Tibial artery (tissue), 4 donors: Measurements from ENCODE around the gene TARS3.
A peak's percentile ranks its signal among the peaks of the same experiment; 100 is the strongest.

Experiments
- DNase-seq, 2 donors: peaks; one replicate each; pipeline ENCODE4 v3.0.0-alpha.2; 2019
- H3K27ac ChIP-seq, 2 donors: fragments of 200-600 bp; sonication (generic) in 1 of 2; 1 replicate in 1 of 2; 2 replicates in 1 of 2; pipeline ENCODE4 v1.5.1; 2018 to 2019; ENCODE audit warnings: mild to moderate bottlenecking in 1 of 2
- H3K27me3 ChIP-seq, 2 donors: fragments of 200-600 bp; sonication (generic) in 1 of 2; one replicate each; pipeline versions ENCODE4 v1.5.1 to v1.6.0; 2016 to 2019
- H3K36me3 ChIP-seq, 3 donors: fragments of 200-600 bp; sonication (generic) in 2 of 3; one replicate each; pipeline ENCODE4 v1.5.1; 2016 to 2019; ENCODE audit warnings: mild to moderate bottlenecking in 2 of 3
- H3K4me1 ChIP-seq, 4 donors: fragments of 200-600 bp; sonication (generic) in 2 of 4; 1 replicate in 3 of 4; 2 replicates in 1 of 4; pipeline ENCODE4 v1.5.1; 2016 to 2019
- H3K4me3 ChIP-seq, 2 donors: fragments of 200-600 bp; sonication (generic) in 1 of 2; 1 replicate in 1 of 2; 2 replicates in 1 of 2; pipeline ENCODE4 v1.5.1; 2018 to 2019; ENCODE audit warnings: mild to moderate bottlenecking in 2 of 2
- H3K9me3 ChIP-seq, 3 donors: fragments of 200-600 bp; sonication (generic) in 1 of 3; one replicate each; pipeline ENCODE4 v1.5.1; 2016 to 2019
- CTCF ChIP-seq, 2 experiments: fragments of 200-600 bp in 1 of 2; fragments of 450-650 bp in 1 of 2; IDR thresholded peaks; one replicate each; pipeline ENCODE4 v1.5.1; 2017 to 2019; ENCODE audit warnings: antibody characterized with exemption in 2 of 2, mild to moderate bottlenecking in 1 of 2, moderate library complexity in 1 of 2
- intact Hi-C: fragments of 100-400 bp; cut with DNase I; formaldehyde crosslinking; loops from one replicate; pipeline ENCODE4 v1.15.0; 2023; ENCODE audit warnings: low total_unique reads

Gene TARS3

GRCh38 chr15:101652098-101652785 lies 72.0 kb downstream of the TARS3 start, which contains the start of gene TM2D3:
Gene TM2D3 (minus strand): TSS chr15:101652381. CDS start chr15:101652361, 20 bp downstream.
- peaks cover 0 to 29% (median 10%) of the 10 kb centered on the region in 3 donors for H3K36me3 ChIP-seq
- peak; percentile 88 to 92 for TF ChIP-seq CTCF (IDR thresholded peaks at IDR 0.05)
- peaks cover 0 to 41% (median 25%) of the 10 kb centered on the region in 4 donors for H3K4me1 ChIP-seq
- peak within 1 kb of the TSS; percentile 96 to 100 for H3K4me3 ChIP-seq
- DNase-seq: peak; percentile 89 to 96
- no peaks in the 10 kb centered on the region for H3K9me3 ChIP-seq
- no peaks in the 10 kb centered on the region for H3K27me3 ChIP-seq
- H3K27ac ChIP-seq: peak within 1 kb of the TSS; percentile 98 to 100
- intact Hi-C loops: no loop called here

GRCh38 chr15:101651554-101652097 lies 72.6 kb downstream of the TARS3 start:
- DNase-seq: peak in 1 of 2 donors; percentile 45
- intact Hi-C loops: no loop called here
- H3K27me3 ChIP-seq: no peaks in the 10 kb centered on the region
- peak overlapping the region; percentile 98 to 100 for H3K27ac ChIP-seq
- H3K4me3 ChIP-seq: peak overlapping the region; percentile 96 to 100
- H3K9me3 ChIP-seq: no peaks in the 10 kb centered on the region
- H3K36me3 ChIP-seq: peaks cover 2 to 32% (median 10%) of the 10 kb centered on the region in 3 donors
- peaks cover 0 to 45% (median 25%) of the 10 kb centered on the region in 4 donors for H3K4me1 ChIP-seq
- no peak for TF ChIP-seq CTCF (IDR thresholded peaks at IDR 0.05)

- no peaks in the 10 kb centered on the region for H3K27me3 ChIP-seq
- H3K9me3 ChIP-seq: no peaks in the 10 kb centered on the region
- intact Hi-C loops: no loop called here
- H3K36me3 ChIP-seq: peaks cover 17 to 35% (median 20%) of the 10 kb centered on the region in 3 donors
- no peak for DNase-seq
- H3K27ac ChIP-seq: peak overlapping the region in 1 of 2 donors; percentile 98
- peaks cover 0 to 45% (median 25%) of the 10 kb centered on the region in 4 donors for H3K4me1 ChIP-seq
- H3K4me3 ChIP-seq: peak overlapping the region in 1 of 2 donors; percentile 96
- no peak for TF ChIP-seq CTCF (IDR thresholded peaks at IDR 0.05)
Measured at GRCh38 chr15:101650145-101650544, 74.1 kb downstream of the TARS3 start.

- Histone ChIP-seq H3K4me1 (peaks cover 0 to 44% (median 24%) of the 10 kb centered on the region in 4 donors), H3K4me3 (no peak overlapping the region), H3K36me3 (peaks cover 33 to 53% (median 35%) of the 10 kb centered on the region in 3 donors), H3K27ac (no peak overlapping the region), H3K27me3 (no peaks in the 10 kb centered on the region), H3K9me3 (no peaks in the 10 kb centered on the region)
- intact Hi-C loops: no loop called here
- DNase-seq: no peak
- TF ChIP-seq CTCF (IDR thresholded peaks at IDR 0.05): no peak
Measured at GRCh38 chr15:101648356-101648755, 75.9 kb downstream of the TARS3 start.

- Histone ChIP-seq H3K9me3 (no peaks in the 10 kb centered on the region), H3K4me3 (no peak overlapping the region), H3K27ac (no peak overlapping the region), H3K36me3 (peaks cover 40 to 64% (median 44%) of the 10 kb centered on the region in 3 donors), H3K27me3 (no peaks in the 10 kb centered on the region), H3K4me1 (peaks cover 0 to 37% (median 18%) of the 10 kb centered on the region in 4 donors)
- TF ChIP-seq CTCF (IDR thresholded peaks at IDR 0.05): no peak
- intact Hi-C loops: no loop called here
- no peak for DNase-seq
Measured at GRCh38 chr15:101647251-101647650, 77.0 kb downstream of the TARS3 start.
